ENCODE data around the gene GEMIN5. TPM values are rescaled to one million over a fixed set of nuclear protein-coding genes. Genes with fewer than 3 reads are reported as not detected.

The GEMIN5 gene
- total and polyA plus RNA-seq, 2 donors from 2014 or later, result 3.5 to 14.8 TPM

- Histone ChIP-seq H3K4me1 (ENCODE audit: control insufficient read depth in 2 of 3, insufficient read depth in 2 of 3, low read depth in 1 of 3, low read length in 3 of 3) (no peaks in the 10 kb centered on the region), H3K27ac (ENCODE audit: low read depth in 2 of 2, low read length in 2 of 2) (no peak overlapping the region), H3K4me3 (ENCODE audit: low read length in 3 of 3) (no peak overlapping the region), H3K36me3 (ENCODE audit: control insufficient read depth in 2 of 3, insufficient read depth in 3 of 3, low read length in 3 of 3) (peaks cover 5 to 44% (median 28%) of the 10 kb centered on the region in 3 donors), H3K9me3 (ENCODE audit: control insufficient read depth in 2 of 3, insufficient read depth in 1 of 3, low read length in 3 of 3) (no peaks in the 10 kb centered on the region), H3K27me3 (ENCODE audit: control insufficient read depth, insufficient read depth, low read length) (no peaks in the 10 kb centered on the region), H3K9ac (ENCODE audit: low read length in 3 of 3) (no peak overlapping the region)
- FAIRE-seq (no peak), DNase-seq (no peak)
- intact Hi-C loops (cut with DNase I), result no loop called here
- TF ChIP-seq CTCF (IDR thresholded peaks at IDR 0.05; ENCODE audit: borderline replicate concordance, extremely low read depth, insufficient read depth), result no peak
Measured at GRCh38 chr5:154901276-154901675, 36.7 kb downstream of the GEMIN5 start.

- H3K9me3 ChIP-seq (ENCODE audit: control insufficient read depth in 2 of 3, insufficient read depth in 1 of 3, low read length in 3 of 3), result no peaks in the 10 kb centered on the region
- peaks cover 5 to 54% (median 33%) of the 10 kb centered on the region in 3 donors for H3K36me3 ChIP-seq (ENCODE audit: control insufficient read depth in 2 of 3, insufficient read depth in 3 of 3, low read length in 3 of 3)
- H3K27me3 ChIP-seq (ENCODE audit: control insufficient read depth, insufficient read depth, low read length), result no peaks in the 10 kb centered on the region
- DNase-seq (no peak), FAIRE-seq (no peak)
- H3K4me1 ChIP-seq (ENCODE audit: control insufficient read depth in 2 of 3, insufficient read depth in 2 of 3, low read depth in 1 of 3, low read length in 3 of 3), result no peaks in the 10 kb centered on the region
- no peak overlapping the region for H3K4me3 ChIP-seq (ENCODE audit: low read length in 3 of 3)
- no peak for TF ChIP-seq CTCF (IDR thresholded peaks at IDR 0.05; ENCODE audit: borderline replicate concordance, extremely low read depth, insufficient read depth)
- H3K27ac ChIP-seq (ENCODE audit: low read depth in 2 of 2, low read length in 2 of 2), result no peak overlapping the region
- intact Hi-C loops (cut with DNase I), result no loop called here
- H3K9ac ChIP-seq (ENCODE audit: low read length in 3 of 3), result no peak overlapping the region
Measured at GRCh38 chr5:154900066-154900465, 37.9 kb downstream of the GEMIN5 start.

- H3K9ac ChIP-seq (ENCODE audit: low read length in 3 of 3), result no peak overlapping the region
- no peaks in the 10 kb centered on the region for H3K27me3 ChIP-seq (ENCODE audit: control insufficient read depth, insufficient read depth, low read length)
- no peak for TF ChIP-seq CTCF (IDR thresholded peaks at IDR 0.05; ENCODE audit: borderline replicate concordance, extremely low read depth, insufficient read depth)
- no peaks in the 10 kb centered on the region for H3K9me3 ChIP-seq (ENCODE audit: control insufficient read depth in 2 of 3, insufficient read depth in 1 of 3, low read length in 3 of 3)
- no peaks in the 10 kb centered on the region for H3K4me1 ChIP-seq (ENCODE audit: control insufficient read depth in 2 of 3, insufficient read depth in 2 of 3, low read depth in 1 of 3, low read length in 3 of 3)
- no peak overlapping the region for H3K27ac ChIP-seq (ENCODE audit: low read depth in 2 of 2, low read length in 2 of 2)
- peaks cover 5 to 55% (median 36%) of the 10 kb centered on the region in 3 donors for H3K36me3 ChIP-seq (ENCODE audit: control insufficient read depth in 2 of 3, insufficient read depth in 3 of 3, low read length in 3 of 3)
- intact Hi-C loops (cut with DNase I), result no loop called here
- FAIRE-seq (no peak), DNase-seq (no peak)
- no peak overlapping the region for H3K4me3 ChIP-seq (ENCODE audit: low read length in 3 of 3)
Measured at GRCh38 chr5:154899151-154899816, 38.7 kb downstream of the GEMIN5 start.

- DNase-seq, result no peak
- Histone ChIP-seq H3K4me3 (ENCODE audit: low read length in 3 of 3) (no peak overlapping the region), H3K9ac (ENCODE audit: low read length in 3 of 3) (no peak overlapping the region), H3K36me3 (ENCODE audit: control insufficient read depth in 2 of 3, insufficient read depth in 3 of 3, low read length in 3 of 3) (peaks cover 5 to 55% (median 36%) of the 10 kb centered on the region in 3 donors), H3K27ac (ENCODE audit: low read depth in 2 of 2, low read length in 2 of 2) (no peak overlapping the region), H3K9me3 (ENCODE audit: control insufficient read depth in 2 of 3, insufficient read depth in 1 of 3, low read length in 3 of 3) (no peaks in the 10 kb centered on the region), H3K27me3 (ENCODE audit: control insufficient read depth, insufficient read depth, low read length) (no peaks in the 10 kb centered on the region), H3K4me1 (ENCODE audit: control insufficient read depth in 2 of 3, insufficient read depth in 2 of 3, low read depth in 1 of 3, low read length in 3 of 3) (no peaks in the 10 kb centered on the region)
- no peak for FAIRE-seq
- intact Hi-C loops (cut with DNase I), result no loop called here
- TF ChIP-seq CTCF (IDR thresholded peaks at IDR 0.05; ENCODE audit: borderline replicate concordance, extremely low read depth, insufficient read depth), result no peak
Measured at GRCh38 chr5:154898210-154898609, 39.8 kb downstream of the GEMIN5 start.
